Measurements from ENCODE around the gene CNOT6L.

Gene CNOT6L

GRCh38 chr4:77859256-77859655 is 40.1 kb upstream of the CNOT6L start:
- TF ChIP-seq FOXP2 (optimal IDR thresholded peaks at IDR 0.05; ENCODE audit: borderline replicate concordance, extremely low read depth, extremely low read length, insufficient read depth) (no peak), POLR2AphosphoS5 (IDR thresholded peaks at IDR 0.05; ENCODE audit: low read depth, low read length) (no peak), REST (IDR thresholded peaks at IDR 0.05; ENCODE audit: insufficient read depth in 1 of 2, low read depth in 2 of 2, low read length in 2 of 2) (no peak), SIN3A (IDR thresholded peaks at IDR 0.05; ENCODE audit: borderline replicate concordance, insufficient read depth, low read length) (no peak), TAF1 (IDR thresholded peaks at IDR 0.05; ENCODE audit: borderline replicate concordance, insufficient read depth, low read length) (no peak)

- no peak for TF ChIP-seq SIN3A (IDR thresholded peaks at IDR 0.05; ENCODE audit: borderline replicate concordance, insufficient read depth, low read length)
- TF ChIP-seq TAF1 (IDR thresholded peaks at IDR 0.05; ENCODE audit: borderline replicate concordance, insufficient read depth, low read length) = no peak
- TF ChIP-seq POLR2AphosphoS5 (IDR thresholded peaks at IDR 0.05; ENCODE audit: low read depth, low read length) = no peak
- TF ChIP-seq FOXP2 (optimal IDR thresholded peaks at IDR 0.05; ENCODE audit: borderline replicate concordance, extremely low read depth, extremely low read length, insufficient read depth) = no peak
- no peak for TF ChIP-seq REST (IDR thresholded peaks at IDR 0.05; ENCODE audit: insufficient read depth in 1 of 2, low read depth in 2 of 2, low read length in 2 of 2)
Measured at GRCh38 chr4:77856152-77856551, 37.0 kb upstream of the CNOT6L start.

GRCh38 chr4:77854431-77855111 is 35.4 kb upstream of the CNOT6L start:
- TF ChIP-seq TAF1 (IDR thresholded peaks at IDR 0.05; ENCODE audit: borderline replicate concordance, insufficient read depth, low read length) (no peak), POLR2AphosphoS5 (IDR thresholded peaks at IDR 0.05; ENCODE audit: low read depth, low read length) (no peak), REST (IDR thresholded peaks at IDR 0.05; ENCODE audit: insufficient read depth in 1 of 2, low read depth in 2 of 2, low read length in 2 of 2) (no peak), FOXP2 (optimal IDR thresholded peaks at IDR 0.05; ENCODE audit: borderline replicate concordance, extremely low read depth, extremely low read length, insufficient read depth) (no peak), SIN3A (IDR thresholded peaks at IDR 0.05; ENCODE audit: borderline replicate concordance, insufficient read depth, low read length) (no peak)

GRCh38 chr4:77852892-77853495 is 33.8 kb upstream of the CNOT6L start:
- no peak for TF ChIP-seq REST (IDR thresholded peaks at IDR 0.05; ENCODE audit: insufficient read depth in 1 of 2, low read depth in 2 of 2, low read length in 2 of 2)
- no peak for TF ChIP-seq POLR2AphosphoS5 (IDR thresholded peaks at IDR 0.05; ENCODE audit: low read depth, low read length)
- no peak for TF ChIP-seq TAF1 (IDR thresholded peaks at IDR 0.05; ENCODE audit: borderline replicate concordance, insufficient read depth, low read length)
- no peak for TF ChIP-seq SIN3A (IDR thresholded peaks at IDR 0.05; ENCODE audit: borderline replicate concordance, insufficient read depth, low read length)
- TF ChIP-seq FOXP2 (optimal IDR thresholded peaks at IDR 0.05; ENCODE audit: borderline replicate concordance, extremely low read depth, extremely low read length, insufficient read depth) = no peak
